GM21723 (cell line): ENCODE measurements around the gene PLCD1.
A peak's percentile ranks its signal among the peaks of the same experiment; 100 is the strongest.
"Not testable (repeated sequence)": the region's sequence is repeated elsewhere in the genome, so short reads cannot be mapped to it uniquely, and the experiment has no call there.

Source experiments
- ATAC-seq: cut with Tn5 transposase; IDR thresholded peaks from one replicate; pipeline ENCODE4 v1.9.1; 2021; ENCODE audit warnings: mild to moderate bottlenecking, moderate library complexity; ENCODE audit not compliant: unreplicated experiment

The PLCD1 gene

DNA sequence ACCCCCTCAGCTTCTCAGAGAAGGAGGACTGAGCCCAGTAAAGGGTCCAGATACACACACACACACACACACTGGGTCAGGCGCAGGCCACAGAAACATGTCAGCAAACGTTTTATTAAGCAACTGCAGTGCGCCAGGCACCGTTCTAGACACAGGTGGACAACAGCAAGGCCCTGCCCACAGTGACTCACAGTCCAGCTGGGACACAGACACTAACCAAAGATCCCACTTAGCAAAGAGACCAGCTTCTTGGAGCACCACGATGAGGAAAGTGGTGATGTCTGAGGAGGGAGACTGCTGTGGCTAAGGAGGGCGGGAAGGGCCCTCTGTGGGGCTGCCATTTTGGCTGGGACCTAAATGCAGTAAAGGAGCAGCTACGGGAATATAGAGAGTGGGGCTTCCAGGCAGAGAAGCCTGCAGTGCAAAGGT lies 41.7 kb downstream of the PLCD1 start:
- no peak for ATAC-seq

- ATAC-seq: no peak
Measured at GRCh38 chr3:37987315-37987697, 42.1 kb downstream of the PLCD1 start.

- ATAC-seq: no peak
Measured at GRCh38 chr3:37986479-37987314, 42.7 kb downstream of the PLCD1 start.

- ATAC-seq: no peak
Measured at GRCh38 chr3:37985637-37986320, 43.7 kb downstream of the PLCD1 start.

DNA sequence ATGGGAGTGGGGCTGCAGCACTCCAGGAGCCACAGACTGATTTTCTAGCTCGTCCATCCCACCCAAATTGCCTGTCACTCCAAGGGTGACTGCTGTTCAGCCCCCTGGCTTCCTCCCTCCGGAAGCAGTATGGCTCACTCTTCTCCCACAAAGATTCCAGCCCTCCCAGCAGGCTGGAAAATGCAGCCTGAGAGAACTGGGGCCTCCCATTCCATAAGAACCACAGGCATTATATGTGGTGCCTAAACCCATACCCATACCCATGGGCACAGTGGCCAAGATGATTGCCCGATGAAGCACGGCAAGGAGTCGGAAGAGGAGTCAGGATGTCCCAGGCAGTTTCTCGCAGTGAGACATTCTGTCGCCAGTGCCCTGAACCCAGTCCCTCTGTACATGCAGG lies 44.8 kb downstream of the PLCD1 start:
- no peak for ATAC-seq

- no peak for ATAC-seq
Measured at GRCh38 chr3:37984051-37984450, 45.4 kb downstream of the PLCD1 start.

DNA sequence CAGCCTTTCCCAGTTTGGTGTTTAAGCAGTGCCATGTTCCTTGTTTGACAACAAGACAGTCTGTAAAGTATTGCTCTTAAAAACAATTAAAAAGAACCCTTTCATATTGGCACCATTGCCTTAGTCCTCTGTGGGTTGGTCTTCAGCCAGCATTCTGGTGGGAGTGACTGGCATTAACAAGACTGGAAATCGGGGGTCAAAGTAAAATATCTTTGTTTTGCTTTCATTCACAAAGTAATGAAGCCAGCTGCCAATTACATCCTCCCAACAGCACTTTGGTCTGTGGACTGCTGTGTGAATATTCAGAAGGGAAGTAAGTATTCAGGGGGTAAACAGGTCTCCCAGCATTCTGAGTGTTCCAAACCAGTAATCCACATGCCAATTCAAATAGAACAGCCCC lies 47.1 kb downstream of the PLCD1 start:
- no peak for ATAC-seq

- no peak for ATAC-seq
Measured at GRCh38 chr3:37981348-37981664, 48.1 kb downstream of the PLCD1 start.

- no peak for ATAC-seq
Measured at GRCh38 chr3:37980462-37981347, 48.7 kb downstream of the PLCD1 start.

- no peak for ATAC-seq
Measured at GRCh38 chr3:37979541-37980461, 49.6 kb downstream of the PLCD1 start.

GRCh38 chr3:37974121-37975083 lies 55.0 kb downstream of the PLCD1 start:
- peak; percentile 97 for ATAC-seq

DNA sequence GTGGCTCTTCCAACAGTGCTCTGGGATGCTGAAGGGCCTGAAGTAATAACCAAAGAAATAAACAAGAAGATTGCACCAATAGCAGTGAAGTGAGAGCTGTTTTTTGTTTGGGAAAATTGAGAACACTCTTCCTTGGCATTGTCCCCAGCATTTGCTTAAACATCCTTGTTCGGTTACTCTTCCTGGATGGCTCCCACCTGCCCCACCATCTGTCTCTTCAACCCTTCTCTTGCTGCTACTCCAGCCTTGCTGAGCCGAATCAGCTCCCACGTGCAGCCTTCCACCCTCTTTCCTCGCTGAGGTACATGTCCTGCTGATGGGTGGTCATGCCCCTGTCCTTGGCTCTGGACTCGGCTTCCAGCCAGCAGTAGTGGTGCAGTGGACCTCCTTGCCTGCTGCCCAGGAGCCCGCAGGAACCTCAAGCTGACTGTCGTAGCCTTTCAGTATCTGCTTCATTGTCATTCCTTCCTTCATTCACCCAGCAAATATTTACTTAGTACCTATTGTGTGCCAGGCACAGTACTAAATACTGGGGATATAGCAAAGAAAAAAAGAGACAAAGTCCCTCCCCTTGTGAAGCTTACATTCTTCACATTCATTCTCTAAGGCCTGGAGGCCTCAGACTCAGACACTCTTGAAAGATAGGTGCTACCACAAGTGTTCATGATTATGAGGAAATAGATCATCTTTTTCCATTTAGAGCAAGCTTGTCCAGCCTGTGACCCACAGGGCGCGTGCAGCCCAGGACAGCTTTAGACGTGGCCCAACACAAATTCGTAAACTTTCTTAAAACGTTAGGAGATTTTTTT lies 56.0 kb downstream of the PLCD1 start:
- no peak for ATAC-seq

DNA sequence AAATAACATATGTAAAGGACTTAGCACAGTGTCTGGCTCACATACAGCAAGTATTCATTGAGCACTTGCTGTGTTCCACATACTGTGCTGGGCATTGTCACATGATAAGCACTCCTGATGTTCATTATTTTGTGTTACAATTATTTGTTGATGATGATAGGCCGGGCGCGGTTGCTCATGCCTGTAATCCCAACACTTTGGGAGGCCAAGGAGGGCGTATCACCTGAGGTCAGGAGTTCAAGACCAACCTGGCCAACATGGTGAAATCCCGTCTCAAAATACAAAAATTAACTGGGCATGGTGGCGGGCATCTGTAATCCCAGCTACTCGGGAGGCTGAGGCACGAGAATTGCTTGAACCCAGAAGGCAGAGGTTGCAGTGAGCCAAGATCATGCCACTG lies 57.4 kb downstream of the PLCD1 start:
- ATAC-seq: not testable (repeated sequence)

DNA sequence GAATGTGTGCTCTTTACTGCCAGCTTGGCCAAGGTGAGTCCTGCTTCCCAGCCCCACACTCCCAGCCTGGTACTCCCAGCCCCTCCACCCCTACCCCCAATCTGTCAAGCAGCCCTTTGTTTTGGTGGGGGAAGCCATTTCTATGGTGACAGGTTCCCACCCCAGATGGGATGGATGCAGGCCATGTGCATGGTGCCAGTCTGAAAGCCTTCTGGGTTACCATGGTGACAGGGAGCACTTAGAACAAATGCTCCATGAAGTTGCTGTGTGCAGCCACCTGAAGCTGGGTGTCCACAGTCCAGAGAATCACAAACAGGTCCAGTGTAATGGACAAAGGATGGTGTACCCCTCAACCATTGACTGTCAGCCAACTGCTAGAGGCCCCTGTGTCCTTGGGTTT lies 58.0 kb downstream of the PLCD1 start:
- no peak for ATAC-seq

DNA sequence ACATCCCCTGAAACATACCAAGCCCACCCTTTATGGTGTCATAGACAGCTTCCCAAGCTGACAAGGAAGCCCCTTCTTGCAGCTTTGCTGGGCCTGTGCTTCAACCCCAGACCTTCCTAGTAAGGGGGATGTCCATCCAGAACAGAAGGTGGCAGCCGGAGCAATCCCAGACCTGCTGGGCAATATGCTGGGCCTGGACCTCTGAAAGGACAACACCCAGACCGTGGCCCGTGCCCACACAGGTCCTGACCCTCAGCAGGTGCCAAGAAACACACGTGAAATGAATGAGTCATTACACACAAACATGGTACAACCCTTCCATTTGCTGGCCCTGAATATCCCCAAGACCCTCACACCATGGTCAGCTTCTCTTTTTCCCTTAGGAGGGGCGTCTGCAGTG lies 58.6 kb downstream of the PLCD1 start:
- no peak for ATAC-seq

- ATAC-seq: no peak
Measured at GRCh38 chr3:37969596-37970100, 59.8 kb downstream of the PLCD1 start.

DNA sequence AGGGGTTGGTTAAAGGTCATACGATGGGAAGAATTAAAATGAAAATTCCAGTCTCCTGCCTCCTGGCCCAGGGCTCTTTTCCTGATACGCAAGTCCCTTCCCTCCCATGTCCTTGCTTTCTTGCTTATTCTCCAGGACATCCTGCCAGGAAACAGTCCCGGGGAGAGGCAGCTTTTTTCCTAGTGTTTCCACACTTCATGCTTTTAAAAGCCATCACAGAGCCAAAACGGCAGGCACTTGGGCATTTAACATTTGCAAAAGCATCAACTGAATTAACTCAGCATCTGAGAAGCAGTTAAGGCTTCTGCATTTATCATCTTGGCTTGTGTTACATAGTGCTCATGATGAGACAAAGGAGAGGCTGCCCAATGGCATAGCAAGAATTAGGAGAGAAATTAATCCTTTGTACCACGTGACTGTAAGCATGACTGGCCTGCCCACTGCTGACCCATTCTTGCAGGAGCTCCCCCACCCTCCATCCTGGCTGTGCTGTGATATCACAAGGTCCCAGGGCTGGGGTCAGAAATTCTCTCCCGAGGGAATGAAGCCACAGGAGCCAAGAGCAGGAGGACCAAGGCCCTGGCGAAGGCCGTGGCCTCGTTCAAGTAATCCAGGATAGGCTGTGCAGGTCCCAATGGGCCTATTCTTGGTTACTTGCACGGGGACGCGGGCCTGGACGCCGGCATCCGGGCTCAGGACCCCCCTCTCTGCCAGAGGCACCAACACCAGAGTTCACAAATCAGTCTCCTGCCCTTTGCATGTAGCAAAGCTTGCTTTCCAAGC lies 60.4 kb downstream of the PLCD1 start:
- ATAC-seq: no peak

GRCh38 chr3:37968199-37968598 lies 61.2 kb downstream of the PLCD1 start:
- no peak for ATAC-seq
